GM19372 (cell line): ENCODE results near the gene SH3YL1.
"Not testable (repeated sequence)": the region's sequence is repeated elsewhere in the genome, so short reads cannot be mapped to it uniquely, and the experiment has no call there.

Experiments
- ATAC-seq: cut with Tn5 transposase; IDR thresholded peaks from one replicate; pipeline ENCODE4 v1.9.1; 2021; ENCODE audit warnings: mild to moderate bottlenecking, low read depth, moderate library complexity; ENCODE audit not compliant: unreplicated experiment

Gene SH3YL1

DNA sequence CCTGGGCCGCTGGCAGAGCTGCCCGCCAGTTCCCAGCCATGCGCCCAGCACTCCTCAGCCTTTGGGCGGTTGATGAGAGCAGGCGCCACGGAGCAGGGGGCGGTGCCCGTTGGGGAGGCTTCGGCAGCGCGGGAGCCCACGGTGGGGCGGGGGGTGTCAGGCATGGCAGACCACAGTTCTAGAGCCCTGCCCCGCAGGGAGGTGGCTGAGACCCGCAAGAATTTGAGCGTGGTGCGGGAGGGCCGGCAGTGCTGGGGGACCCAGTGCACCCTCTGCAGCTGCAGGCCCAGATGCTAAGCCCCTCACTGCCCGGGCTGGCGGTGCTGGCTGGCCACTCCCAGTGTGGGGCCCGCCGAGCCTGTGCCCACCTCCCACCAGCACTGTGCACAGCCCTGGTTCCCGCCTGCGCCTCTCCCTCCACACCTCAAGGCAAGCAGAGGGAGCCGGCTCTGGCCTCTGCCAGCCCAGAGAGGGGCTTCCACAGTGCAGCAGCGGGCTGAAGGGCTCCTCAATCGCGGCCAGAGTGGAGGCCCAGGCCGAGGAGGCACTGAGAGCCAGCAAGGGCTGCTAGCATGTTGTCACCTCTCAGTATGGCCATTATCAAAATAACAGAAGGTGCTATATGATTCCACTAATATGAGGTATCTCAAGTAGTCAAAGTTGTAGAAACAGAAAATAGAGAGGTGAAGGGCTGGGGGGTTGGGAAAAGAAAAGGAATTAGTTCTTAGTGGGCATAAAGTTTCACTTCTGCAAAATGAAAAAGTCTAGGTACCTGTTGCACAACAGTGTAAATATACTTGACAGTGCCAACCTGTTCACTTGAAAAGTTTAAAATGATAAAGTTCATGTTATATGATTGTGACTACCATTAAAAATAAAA lies 72.3 kb downstream of the SH3YL1 start:
- ATAC-seq, result no peak

DNA sequence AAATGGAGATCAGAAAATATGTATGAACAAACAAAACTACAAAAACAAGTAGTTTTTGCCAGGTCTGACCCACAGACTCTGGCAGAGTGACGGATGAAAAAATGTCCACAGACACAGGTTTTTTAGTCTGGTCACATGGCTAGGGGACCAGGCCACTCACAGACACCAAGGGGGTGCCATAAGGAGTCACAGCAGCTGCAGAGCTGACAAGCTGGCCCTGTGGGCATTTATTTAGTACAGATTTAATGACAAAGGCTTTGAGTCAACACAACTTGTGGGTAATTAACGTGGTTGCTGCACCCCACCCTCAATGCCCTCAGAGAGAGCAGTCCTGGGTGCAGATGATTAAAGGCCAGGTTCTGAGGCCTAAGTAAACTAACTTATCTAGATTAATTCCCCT lies 76.0 kb downstream of the SH3YL1 start:
- ATAC-seq, result no peak

- no peak for ATAC-seq
Observed at GRCh38 chr2:185221-185620, 78.6 kb downstream of the SH3YL1 start.

GRCh38 chr2:184695-185094 lies 79.1 kb downstream of the SH3YL1 start:
- ATAC-seq, result no peak

GRCh38 chr2:182509-183122 lies 81.2 kb downstream of the SH3YL1 start:
- ATAC-seq, result no peak

GRCh38 chr2:180311-180710 lies 83.5 kb downstream of the SH3YL1 start:
- no peak for ATAC-seq

- ATAC-seq, result no peak
Observed at GRCh38 chr2:179886-180285, 83.9 kb downstream of the SH3YL1 start.

- ATAC-seq, result no peak
Observed at GRCh38 chr2:177733-178132, 86.1 kb downstream of the SH3YL1 start.

GRCh38 chr2:176917-177316 lies 86.9 kb downstream of the SH3YL1 start:
- no peak for ATAC-seq

- no peak for ATAC-seq
Observed at GRCh38 chr2:175880-176820, 87.7 kb downstream of the SH3YL1 start.

- no peak for ATAC-seq
Observed at GRCh38 chr2:175161-175786, 88.6 kb downstream of the SH3YL1 start.

GRCh38 chr2:172120-172519 lies 91.7 kb downstream of the SH3YL1 start:
- not testable (repeated sequence) for ATAC-seq

DNA sequence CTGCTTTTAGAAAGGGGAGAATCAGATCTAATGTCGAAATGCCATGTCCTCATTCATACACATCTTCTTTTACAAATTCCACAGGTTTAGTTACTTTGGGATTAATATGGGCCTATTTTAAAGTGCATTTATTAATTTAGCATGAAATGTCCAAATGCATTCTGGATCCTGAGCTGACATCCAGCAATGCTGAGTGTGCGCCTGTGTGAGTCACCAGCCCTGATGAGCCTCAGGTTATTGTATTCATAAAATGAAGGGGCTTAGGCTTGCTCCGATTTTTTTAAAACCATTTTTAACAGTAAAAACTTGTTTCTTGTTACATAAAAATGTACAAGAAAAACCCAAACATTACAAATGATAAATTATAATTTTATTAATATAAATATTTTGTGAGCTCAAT lies 94.1 kb downstream of the SH3YL1 start:
- ATAC-seq, result no peak
